ENCODE results near the gene CYP3A7.

DNA sequence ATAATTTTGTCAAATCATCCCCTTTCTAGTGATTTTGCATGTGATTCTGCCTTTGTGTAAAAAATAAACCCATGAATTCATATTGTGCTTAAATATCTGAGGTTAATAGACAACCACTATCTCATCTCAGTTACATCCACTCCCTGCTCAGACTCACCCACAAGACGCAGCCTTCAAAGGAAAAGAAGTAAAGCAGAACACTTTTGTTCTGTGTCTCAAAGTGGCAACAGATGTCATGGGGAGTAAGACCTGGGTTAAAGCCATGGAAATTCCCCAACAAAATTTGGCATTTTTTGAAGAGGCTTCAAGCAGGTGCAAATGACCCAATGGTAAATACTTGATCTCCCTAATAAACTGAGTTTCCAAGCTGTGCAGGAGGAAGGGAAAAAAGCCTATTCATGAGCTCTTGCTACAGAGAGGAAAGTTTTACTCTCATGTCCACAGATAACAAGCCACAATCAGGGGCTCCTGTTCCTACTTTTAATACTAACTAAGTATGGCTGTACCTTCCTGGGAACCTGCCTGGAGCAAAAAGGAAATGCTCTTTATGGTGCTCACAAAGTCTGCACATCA lies 4.7 kb downstream of the CYP3A7 start:
- TF ChIP-seq ZNF785 (CRISPR knock-in tag; IDR thresholded peaks at IDR 0.05) (no peak), ZNF274 (IDR thresholded peaks at IDR 0.05; ENCODE audit: borderline replicate concordance, low read depth, low read length) (no peak), SMARCA4 (IDR thresholded peaks at IDR 0.05) (no peak), POLR3A (IDR thresholded peaks at IDR 0.05; ENCODE audit: borderline replicate concordance, extremely low read depth, insufficient read depth, insufficient read length) (no peak), EP300 (IDR thresholded peaks at IDR 0.05; ENCODE audit: low read length) (no peak), TAF9B (IDR thresholded peaks at IDR 0.05; ENCODE audit: partially characterized antibody) (no peak), DACH1 (IDR thresholded peaks at IDR 0.05; ENCODE audit: partially characterized antibody) (no peak)
